GM18507 (cell line): Measurements from ENCODE around the gene NECAB3.

Experiments used
- DNase-seq: peaks from one replicate; pipeline ENCODE4 v3.0.0; 2011; ENCODE audit warnings: low read depth; ENCODE audit not compliant: insufficient read length; ENCODE audit errors: extremely low spot score
- FAIRE-seq: peaks from 2 replicates; lab custom pipeline; 2011; peaks lifted over from hg19 to GRCh38; lab: Jason Lieb, UNC

The NECAB3 gene, protein sequence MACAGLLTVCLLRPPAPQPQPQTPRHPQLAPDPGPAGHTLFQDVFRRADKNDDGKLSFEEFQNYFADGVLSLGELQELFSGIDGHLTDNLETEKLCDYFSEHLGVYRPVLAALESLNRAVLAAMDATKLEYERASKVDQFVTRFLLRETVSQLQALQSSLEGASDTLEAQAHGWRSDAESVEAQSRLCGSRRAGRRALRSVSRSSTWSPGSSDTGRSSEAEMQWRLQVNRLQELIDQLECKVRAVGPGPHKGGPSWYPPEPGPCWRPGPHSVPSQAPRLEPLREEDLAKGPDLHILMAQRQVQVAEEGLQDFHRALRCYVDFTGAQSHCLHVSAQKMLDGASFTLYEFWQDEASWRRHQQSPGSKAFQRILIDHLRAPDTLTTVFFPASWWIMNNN

DNA sequence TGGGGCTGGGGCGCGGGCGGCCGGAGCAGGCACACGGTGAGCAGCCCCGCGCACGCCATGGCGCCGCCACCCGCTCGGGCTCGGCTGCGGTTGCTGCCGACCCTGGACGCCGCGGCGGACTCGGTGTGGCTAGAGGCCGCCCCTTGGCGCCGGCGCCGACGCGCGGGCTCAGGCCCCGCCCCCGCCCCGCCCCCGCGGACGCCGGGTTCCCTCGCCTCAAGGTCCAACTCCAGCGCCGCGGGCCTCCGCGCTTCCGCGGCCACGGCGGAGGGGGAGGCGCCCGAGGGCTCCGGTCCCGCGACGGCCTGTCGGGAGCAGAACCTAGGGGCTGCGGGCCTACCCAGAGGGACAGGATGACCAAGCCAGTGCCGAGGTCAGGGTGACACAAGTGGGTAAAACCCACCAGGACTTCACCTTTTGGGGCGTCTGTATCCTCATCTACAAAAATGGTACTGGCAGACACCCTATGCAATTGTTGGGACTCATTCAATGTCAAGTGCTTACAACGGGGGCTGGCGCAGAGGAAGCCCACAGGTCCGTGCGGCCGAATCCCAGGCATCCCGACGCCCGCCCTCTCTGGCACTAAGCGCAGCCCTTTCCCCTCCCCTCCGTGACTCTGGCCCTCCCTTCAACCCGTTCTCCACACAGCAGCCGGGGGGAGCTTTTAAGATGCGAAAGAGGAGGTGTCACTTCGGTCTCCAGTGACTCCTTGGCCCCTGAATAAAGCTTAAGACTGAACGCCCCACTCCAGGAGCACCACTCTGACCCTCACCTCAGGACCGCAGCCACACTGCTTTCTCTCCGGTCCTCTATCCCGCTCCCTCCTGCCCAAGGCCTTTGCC is at the start of gene NECAB3:
NECAB3 (minus strand) TSS at position 135 of the 842 bp plus-strand sequence; CDS start at position 59, 76 bp downstream.
- DNase-seq = no peak
- FAIRE-seq = no peak

DNA sequence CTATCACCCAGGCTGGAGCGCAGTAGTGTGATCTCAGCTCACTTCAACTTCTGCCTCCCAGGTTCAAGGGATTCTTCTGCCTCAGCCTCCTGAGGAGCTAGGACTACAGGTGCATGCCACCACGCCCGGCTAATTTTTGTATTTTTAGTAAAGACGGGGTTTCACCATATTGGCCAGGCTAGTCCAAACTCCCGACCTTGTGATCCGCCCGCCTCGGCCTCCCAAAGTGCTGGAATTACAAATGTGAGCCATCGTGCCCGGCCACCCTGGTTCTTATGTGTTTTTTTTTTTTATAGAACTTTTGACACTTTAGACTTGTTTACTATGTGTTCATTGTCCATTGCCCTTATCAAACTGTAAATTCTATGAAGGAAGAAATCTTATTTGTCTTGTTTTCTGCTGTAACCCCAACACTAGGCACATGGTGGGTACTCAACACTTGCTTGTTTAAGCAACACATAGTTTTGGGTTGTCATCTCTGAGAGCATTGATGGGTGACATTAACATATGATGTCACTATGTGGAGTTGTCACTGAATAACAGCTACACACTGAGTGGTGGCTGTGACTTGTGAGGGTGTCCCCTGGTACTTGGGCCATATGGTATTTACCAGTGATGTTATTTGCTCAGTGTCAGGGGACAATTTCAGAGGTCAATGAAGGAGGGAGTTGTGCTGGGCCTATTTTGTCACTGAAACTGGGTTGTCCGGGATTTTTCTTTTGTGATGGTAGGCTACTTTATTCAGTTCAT is 47.3 kb upstream of the NECAB3 start:
- DNase-seq (no peak), FAIRE-seq (no peak)

DNA sequence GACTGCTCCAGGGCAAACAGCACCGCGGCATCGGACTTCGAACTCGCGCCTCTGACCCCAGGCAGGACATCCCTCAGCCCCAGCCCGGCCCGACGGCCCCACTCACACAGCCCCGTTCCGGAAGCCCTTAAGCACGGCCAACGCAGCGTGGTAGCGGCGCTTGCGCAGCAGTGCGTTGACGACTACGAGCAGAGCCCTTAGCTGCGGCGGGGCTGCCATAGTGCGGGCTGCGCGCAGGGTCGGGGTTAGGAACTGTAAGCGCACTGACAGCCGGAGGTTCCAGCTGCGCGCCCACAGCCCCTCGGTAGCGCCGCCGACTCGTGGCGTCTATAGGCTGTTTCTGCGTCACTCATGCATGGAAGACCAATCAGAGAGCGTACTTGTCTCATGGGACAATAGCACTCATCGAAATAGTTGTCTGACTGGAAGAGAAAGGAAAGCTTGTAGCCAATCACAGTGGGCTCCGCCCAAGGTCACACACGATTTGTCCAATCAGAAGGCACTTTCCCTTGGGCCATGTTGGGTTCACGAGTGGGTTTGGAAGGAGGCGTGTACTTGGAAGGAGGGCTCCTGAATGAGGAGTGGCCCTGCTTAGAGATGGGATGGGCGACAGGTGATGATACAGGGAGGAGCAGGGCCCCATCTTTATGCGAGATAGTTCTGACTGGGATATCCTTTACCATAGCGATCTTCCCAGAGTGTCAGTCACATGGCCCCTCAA is 45.9 kb upstream of the NECAB3 start, which contains the start of gene PXMP4:
PXMP4 (minus strand) TSS at position 322 of the 721 bp plus-strand sequence; CDS start at position 219, 103 bp downstream.
- DNase-seq (peak; percentile 95), FAIRE-seq (peak; percentile 97)

DNA sequence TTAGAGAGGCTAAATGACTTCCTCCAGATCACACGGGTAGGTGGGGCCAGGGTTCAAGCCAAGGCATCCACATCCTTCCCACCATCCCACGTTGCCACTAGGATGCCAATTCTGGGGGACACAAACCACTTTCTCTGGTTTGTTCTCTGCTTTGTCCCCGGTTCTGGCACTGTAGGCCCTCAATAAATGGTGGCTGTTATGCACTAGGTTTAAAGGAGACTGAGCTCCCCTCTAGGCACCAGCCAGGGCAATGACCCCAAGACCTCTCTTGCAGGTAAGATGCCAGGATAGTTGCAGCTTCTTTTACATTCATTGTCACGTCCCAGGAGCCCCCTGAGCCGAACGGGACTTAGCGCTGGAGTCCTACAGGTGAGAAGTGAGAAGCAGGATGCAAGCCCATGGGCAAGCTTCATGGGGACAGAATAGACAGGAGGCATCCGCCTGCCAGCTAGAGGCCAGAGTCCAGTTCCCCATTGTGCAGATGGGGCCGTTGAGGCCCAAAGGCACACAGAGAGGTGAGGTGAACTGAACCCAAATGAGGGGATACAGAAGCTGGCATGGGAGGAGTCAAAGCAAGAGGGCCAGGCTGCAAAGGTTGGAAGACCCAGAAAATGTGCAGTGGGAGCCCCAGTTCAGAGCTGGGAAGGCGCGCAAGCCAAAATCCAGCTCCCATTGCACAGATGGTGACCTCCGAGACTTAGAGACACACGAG is 45.2 kb upstream of the NECAB3 start:
- no peak for DNase-seq
- no peak for FAIRE-seq

DNA sequence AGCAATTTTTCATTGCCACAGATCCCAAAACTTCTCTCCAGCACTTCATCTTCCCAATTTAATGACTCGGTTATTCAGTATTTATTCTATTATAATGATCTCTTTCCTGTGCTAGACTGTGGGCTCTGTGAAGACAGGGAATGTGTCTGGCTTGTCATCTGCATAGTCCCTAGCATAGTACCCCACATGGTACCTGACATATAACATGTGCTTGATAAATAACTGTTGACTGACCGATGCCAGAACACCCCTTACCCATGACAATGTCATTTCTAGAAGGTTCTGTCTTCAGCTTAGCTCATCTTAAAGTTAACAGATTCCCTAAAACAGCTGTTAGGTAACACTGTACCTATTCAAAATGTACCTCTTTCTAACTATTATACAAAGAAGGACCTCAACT is 42.3 kb upstream of the NECAB3 start:
- FAIRE-seq (no peak), DNase-seq (no peak)

DNA sequence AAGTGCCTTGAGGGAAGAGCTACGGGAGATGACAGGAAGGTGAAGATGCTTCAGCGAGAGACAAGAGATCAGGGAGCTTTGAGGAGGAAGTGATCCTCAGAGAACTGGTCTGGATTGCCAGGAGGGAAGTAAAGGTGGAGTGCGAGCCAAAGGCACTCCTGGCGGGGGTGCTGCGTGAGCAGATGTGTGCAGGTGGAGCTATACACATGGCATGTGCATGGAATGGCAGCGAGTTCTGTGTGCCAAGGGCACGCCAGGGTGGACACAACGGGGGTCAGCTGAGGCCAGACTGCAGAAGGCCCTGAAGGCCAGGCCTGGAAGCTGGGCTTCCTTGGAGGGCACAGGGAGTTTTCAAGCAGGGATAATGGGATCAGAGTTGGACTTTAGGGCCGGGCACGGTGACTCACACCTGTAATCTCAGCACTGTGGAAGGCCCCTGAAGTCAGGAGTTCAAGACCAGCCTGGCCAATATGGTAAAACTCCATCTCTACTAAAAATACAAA is 39.7 kb upstream of the NECAB3 start:
- FAIRE-seq (no peak), DNase-seq (no peak)

DNA sequence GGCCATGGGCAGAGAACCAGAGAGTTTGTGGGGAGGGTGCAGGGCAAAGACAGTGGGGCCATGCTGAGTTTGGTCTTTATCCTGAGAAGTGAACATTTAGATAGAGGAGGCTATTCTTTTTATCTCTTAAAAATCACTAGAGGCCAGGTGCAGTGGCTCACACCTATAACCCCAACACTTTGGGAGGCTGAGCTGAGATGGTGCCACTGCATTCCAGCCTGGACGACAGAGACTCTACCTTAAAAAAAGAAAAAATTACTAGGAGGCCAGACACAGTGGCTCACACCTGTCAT is 37.2 kb upstream of the NECAB3 start:
- DNase-seq (no peak), FAIRE-seq (no peak)

DNA sequence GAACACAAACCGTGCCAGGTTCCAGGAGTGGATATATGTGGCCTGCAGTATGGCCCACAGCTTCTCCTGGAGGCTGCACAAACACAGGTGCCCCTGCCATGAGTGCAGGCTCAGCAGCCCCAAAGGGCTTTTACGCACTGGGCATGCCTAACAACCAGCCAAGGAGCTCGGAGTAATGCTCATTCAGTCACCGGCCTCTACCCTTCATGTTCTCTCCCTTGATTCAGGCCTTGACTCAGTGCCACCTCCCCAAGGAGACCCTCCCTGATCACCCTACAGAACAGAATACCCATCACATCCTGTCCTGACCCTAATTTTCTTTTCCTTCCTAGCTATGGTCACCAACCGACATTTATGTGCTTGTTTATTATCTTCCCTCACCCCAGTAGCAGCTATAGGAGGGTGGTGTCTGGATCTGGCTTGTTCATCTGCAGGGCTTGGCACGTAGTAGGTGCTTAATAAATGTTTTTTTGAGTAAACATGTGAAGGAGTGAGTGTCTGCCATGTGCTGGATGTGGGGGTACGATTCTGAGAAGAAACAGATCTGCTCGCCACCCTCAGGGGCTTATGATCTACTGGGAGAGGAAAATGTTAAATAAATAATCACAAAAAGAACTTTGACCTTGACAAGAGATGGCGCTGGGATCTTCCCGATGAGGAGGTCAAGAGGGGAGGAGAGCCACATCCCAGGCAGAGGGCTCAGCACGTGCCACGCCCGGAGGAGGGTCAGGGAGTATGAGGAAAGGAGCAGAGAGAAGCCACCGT is 36.6 kb upstream of the NECAB3 start:
- DNase-seq = no peak
- no peak for FAIRE-seq

DNA sequence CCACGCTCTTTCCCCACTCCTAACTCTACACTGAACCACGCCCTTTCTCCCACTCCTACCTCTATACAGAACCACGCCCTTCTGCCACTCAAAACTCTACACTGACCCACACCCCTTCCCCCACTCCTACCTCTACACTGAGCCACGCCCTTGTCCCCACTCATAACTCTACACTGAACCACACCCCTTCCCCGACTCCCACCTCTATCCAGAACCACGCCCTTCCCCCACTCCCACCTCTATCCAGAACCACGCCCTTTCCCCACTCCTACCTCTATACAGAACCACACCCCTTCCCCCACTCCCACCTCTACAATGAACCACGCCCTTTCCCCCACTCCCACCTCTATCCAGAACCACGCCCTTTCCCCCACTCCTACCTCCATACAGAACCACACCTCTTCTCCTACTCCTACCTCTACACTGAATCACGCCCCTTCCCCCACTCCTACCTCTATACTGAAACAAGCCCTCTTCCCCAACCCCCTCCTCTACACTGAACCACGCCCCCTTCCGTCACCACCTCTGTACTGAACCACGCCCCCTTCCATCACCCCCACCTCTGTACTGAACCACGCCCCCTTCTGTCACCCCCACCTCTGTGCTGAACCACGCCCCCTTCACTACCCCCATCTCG is 35.8 kb upstream of the NECAB3 start:
- FAIRE-seq (no peak), DNase-seq (no peak)

DNA sequence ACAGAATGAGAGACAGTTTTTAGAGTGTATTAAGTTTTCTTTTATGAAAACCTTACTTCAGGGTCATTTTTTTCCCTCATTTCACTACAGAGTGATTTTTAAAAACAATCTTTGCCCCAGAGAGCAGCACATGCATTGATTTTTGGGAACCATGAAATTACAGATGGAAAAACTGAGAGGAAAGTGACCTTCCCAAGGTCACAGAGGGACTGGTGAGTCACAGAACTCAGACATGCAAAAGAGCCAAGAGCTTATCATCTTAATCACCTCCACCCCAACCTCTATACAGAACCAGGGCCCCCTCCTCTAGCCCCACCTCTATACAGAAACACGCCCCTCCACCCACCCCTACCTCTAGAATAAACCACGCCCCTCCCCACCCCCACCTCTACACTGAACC is 35.2 kb upstream of the NECAB3 start:
- FAIRE-seq = no peak
- DNase-seq = no peak

DNA sequence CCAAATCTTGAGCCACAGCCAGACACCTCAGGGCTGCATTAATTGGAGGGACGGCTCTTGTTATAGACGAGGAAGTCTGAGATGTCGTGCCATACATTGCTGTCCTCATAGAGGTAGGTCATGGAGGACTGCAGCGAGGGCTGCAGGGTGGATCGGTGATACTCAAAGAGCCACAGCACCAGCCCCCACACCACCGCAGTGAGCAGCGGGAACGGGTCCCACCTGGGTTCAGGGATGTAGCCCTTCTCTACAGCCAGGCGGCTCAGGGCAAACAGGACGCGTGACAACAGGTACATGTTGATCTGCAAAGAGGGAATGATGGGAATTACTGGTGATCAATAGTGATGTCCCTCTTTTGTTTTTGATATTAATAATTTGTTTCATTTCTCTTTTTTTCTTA is 33.4 kb upstream of the NECAB3 start:
- no peak for FAIRE-seq
- DNase-seq = no peak

DNA sequence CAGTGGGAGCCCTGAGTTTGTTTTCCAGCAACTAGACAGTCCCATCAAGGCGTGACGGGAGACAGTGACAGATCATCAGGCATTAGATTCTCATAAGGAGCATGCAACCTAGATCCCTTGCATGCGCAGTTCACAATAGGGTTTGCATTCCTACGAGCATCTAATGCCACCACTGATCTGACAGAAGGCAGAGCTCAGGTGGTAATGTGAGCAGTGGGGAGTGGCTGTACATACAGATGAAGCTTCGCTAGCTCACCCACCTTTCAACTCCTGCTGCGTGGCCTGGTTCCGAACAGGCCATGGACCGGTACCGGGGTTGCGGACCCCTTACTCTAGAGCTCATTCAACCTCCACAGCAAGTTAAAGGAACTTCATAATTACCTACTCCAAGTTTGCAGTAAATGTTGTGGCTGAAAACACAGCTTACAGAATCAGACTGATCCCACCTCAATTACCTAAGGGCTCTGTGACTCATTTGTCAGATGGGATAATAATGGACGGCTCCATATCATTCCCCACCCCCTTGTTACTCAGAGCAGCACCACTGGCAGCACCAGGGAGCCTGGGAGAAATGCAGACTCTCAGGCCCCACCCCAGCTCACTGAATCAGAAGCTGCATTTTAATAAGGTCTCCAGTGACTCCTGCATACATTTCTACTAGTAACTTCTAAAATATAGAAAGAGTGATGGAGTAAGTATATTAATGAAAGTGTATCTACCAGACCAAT is 30.1 kb upstream of the NECAB3 start:
- FAIRE-seq (no peak), DNase-seq (no peak)

DNA sequence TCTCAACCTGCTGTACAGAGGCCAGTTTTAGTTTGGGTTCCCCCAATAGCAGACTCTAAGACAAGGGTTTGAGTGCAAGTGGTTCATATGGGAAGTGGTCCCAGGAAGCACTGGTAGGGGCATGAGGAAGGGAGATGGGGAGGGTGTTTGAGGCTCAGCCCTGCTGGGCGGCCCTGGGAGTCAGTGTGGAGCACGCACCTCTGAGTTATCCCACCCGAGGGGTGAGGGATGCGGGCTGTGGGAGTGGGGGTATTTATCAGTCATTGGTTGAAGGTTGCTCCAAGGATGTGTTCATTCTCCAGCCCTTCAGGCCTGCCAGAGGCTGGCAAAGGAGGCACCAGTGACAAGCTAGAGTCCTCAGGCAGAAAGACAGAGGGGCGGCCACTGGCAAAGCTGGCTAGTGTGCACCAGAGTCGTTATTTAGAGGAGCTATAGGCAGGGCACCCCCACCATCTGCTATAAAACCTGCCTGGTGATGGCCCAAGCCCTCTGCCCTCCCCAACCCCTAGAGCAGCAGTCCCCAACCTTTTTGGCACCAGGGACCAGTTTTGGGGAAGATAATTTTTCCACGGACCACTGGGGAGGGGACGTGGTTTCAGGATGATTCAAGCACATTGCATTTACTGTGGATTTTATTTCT is 29.4 kb upstream of the NECAB3 start:
- no peak for DNase-seq
- no peak for FAIRE-seq

DNA sequence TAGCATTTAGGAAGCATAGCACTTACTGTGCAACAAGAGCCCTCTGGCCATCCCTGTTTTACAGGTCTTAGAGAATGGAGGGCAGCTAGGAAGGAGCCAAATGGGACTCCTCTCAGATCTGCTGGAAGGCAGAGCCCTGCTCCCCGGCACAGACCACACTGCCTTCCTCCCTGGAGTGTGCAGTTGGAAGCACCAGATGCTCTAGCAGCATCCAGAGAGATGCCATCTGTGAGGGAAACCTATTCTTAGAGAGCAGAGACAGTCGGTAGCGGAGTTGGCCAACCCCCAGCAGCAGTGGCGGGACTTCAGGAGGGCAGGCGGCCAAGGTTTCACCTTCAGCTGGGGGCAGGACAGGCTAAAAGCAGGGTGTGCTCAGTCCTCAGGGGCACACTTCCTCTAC is 28.6 kb upstream of the NECAB3 start:
- DNase-seq = no peak
- no peak for FAIRE-seq

DNA sequence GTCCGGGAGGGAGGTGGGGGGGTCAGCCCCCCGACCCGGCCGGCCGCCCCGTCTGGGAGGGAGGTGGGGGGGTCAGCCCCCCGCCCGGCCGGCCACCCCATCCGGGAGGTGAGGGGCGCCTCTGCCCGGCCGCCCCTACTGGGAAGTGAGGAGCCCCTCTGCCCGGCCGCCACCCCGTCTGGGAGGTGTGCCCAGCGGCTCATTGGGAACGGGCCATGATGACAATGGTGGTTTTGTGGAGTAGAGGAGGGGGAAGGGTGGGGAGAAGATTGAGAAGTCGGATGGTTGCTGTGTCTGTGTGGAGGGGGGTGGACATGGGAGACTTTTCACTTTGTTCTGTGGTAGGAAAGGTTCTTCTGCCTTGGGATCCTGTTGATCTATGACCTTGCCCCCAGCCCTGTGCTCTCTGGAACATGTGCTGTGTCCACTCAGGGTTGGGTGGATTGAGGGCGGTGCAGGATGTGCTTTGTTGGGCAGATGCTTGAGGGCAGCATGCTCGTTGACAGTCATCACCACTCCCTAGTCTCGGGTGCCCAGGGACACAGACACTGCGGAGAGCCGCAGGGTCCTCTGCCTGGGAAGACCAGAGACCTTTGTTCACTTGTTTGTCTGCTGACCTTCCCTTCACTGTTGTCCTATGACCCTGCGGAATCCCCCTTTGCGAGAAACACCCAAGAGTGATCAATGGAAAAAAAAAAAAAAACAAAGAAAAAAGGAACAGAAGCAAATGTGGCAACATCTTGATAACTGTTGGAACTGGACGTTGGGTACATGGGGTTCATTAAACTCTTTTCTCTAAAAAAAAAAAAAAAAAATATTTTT is 27.6 kb upstream of the NECAB3 start:
- DNase-seq (no peak), FAIRE-seq (no peak)
